Right renal cortex interstitium (tissue), 3 donors: ENCODE data around the gene SORT1. TPM values are rescaled to one million over a fixed set of nuclear protein-coding genes. Genes with fewer than 3 reads are reported as not detected.
"Not testable (repeated sequence)": the region's sequence is repeated elsewhere in the genome, so short reads cannot be mapped to it uniquely, and the experiment has no call there.

Experiments used
- DNase-seq, 3 donors: peaks; one replicate each; pipeline ENCODE4 v3.0.0-alpha.2; 2013; ENCODE audit warnings: low read depth in 3 of 3, low spot score in 2 of 3
- polyA plus RNA-seq, 3 donors: library from polyadenylated mRNA; unstranded; fragments of 120-200 nt; gene quantifications; one replicate each; pipeline ENCODE4 v1.2.1, GENCODE V29; 2013; ENCODE audit not compliant: insufficient read length in 3 of 3

The SORT1 gene
- polyA plus RNA-seq, 3 donors = 58.4 to 64.9 (median 60.2) TPM

- DNase-seq = no peak
These were observed 95.8 kb downstream of the SORT1 start for GRCh38 chr1:109301874-109302273.

DNA sequence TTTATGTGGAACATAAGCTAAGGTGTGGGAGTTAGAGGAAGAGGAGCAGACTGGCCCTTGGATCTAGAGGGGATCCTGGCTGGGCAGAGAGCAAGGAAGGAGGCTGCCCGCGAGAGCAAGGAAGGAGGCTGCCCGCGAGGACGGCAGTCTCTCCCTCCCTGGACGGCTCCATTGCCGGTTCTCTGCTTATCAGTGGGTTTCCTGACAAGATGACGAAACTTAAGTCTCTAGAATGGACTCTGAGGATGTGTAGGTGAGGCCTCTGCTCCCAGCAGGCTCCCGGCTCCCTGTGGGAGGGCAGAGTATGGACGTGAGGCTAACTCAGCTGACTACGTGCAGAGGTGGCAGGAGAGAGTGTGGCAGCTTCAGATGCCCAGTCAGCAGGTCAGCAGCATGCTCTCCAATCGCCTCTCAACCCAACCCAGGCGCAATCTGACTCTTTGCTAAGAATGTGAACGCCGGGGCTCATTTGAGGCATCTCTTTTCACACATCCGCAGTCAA is 97.0 kb downstream of the SORT1 start:
- no peak for DNase-seq

DNA sequence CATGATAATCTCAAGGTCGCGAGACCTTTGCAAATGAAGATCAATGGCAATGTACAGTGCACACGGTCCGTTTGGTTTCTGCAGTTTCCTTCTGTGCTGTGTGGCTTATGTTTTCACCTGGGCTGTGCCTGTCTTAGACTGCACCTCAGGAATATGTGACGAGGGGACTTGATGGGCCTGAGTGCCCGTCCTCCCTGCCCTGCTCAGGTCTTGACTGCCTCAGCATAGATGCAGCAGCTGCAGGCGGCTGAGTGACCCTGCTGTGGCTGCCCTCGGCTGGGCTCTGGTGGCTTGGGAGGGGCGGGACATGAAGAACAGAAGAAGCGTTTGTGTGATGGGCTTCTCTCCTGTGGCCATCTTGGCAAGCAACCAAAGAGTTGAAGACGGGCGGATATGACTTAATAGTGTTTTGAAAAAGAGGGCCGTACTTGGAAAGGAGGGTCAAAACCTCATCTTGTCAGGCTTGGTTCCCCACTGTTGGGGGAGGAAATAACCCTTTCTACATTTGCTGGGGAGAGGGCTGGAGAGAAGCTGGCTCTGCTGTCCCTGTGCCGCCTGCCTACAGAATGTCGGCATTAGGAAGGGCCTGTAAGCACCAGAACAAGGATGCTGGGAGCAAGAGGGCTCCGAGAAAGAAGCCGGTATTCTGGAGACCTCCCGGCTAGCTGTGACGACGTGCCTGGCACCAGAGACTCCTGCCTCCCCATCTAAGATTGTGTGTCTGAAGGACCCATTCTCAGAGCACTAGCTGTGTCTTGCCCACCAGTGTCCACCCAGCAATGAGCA is 98.0 kb downstream of the SORT1 start:
- no peak for DNase-seq

- DNase-seq = no peak
These were observed 98.8 kb downstream of the SORT1 start for GRCh38 chr1:109298666-109299557.

DNA sequence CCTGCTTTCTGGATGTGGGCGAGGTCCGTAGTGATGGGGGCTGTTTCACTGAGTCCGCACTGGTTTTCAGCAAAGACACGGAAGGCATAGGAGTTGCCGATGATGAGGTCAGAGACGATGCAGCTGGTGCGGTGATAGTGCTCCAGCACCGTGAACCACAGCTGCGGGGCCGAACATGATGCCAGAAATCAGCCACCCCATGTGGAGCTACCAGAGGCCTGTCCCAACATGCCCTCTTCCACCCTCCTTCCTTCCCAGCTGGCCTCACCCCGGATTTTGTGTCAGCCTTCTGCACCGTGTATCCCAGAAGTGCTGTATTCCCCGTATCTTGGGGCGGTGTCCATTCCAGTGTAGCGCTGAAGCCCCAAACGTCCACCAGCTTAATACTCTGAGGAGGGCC is 100.9 kb downstream of the SORT1 start:
- no peak for DNase-seq

DNA sequence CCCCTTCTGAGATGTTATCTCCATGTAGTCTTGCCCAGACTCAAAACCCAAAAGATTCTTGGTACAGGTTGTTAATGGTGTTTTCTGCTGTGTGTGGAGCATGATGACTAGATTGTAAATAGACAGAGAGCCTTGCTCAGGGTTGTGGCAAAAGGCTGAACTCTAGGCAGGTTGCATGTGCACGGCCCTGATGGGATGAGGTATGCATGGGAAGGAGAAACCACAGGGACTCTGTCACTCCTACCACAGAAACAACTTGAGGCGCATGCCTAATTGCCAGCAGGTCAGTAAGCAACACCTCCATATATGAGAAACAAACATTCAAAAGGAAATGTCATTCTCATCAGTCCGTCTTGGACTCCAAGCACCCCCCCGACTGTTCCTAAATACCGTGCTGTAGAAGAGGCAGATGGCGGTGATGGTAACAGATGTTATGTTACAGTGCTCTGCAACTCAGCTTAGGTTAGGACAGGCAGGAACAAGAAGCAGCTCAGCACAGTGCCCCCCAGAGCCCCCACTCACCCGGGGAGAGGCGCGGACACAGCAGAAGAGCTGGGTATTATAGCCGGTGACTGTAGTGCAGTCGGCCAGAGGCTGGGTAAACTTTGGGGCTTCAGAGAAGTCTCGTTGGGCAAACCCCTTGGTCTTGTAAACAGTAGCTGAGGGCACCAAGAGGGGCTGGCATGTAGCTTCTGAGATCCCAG is 101.9 kb downstream of the SORT1 start:
- DNase-seq = no peak

- no peak for DNase-seq
These were observed 103.2 kb downstream of the SORT1 start for GRCh38 chr1:109294481-109294880.

GRCh38 chr1:109293026-109293425 is 104.7 kb downstream of the SORT1 start:
- no peak for DNase-seq

DNA sequence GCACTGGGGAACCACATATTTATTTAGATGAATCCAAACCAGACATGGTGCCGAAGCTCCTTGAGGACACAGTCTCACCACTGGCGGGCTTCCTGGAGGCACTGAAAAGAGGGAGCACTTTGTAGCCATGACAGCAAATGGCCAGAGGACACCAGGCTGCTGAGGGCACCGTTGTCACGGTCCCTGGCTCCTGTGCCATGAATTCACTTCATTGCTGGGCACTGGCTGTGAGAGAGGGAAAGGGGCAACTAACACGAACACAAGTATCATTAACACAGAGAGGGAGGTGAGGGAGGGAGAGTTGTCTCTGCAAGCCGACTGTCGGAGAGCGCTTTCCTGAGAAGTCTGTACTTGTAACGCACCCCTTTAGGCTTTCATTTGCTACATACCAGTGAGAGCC is 105.4 kb downstream of the SORT1 start:
- no peak for DNase-seq

DNA sequence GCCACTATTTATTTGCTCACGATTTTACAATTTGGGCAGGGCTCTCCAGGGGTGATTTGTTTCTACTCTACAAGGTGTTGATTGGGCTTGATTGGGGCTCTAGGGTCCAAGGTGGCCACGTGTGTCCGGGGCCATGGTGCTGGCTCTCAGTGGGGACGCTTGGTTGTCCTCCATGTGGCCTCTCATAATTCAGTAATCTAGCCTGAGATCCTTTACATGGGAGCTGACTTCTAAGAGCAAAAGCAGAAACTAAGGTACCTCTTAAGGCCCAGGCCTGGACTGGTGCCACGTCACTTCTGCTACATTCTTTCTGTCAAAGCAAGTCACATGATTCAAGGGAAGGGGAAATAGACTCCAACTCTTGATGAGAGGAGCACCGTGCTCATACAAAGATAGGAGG is 106.7 kb downstream of the SORT1 start:
- no peak for DNase-seq

DNA sequence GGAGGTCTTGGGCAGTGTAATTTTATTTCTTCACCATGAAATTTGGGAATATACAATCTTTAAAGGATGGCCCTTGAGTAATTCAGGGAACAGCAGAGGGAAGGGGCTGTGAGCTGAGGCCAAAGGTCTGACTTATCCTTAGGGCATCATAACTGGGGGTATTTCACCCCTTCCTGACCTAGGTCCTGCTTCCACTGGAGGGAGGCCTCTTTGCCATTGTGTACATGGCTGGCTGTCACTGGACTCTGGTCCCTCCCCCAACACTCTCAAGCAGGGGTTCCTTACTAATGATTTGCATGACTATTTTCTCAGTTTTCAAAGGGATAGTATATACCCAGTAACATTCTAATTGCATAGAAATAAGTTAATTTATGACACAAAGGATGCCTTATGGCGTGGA is 107.6 kb downstream of the SORT1 start:
- DNase-seq = no peak

- not testable (repeated sequence) for DNase-seq
These were observed 111.0 kb downstream of the SORT1 start for GRCh38 chr1:109286762-109287161.

DNA sequence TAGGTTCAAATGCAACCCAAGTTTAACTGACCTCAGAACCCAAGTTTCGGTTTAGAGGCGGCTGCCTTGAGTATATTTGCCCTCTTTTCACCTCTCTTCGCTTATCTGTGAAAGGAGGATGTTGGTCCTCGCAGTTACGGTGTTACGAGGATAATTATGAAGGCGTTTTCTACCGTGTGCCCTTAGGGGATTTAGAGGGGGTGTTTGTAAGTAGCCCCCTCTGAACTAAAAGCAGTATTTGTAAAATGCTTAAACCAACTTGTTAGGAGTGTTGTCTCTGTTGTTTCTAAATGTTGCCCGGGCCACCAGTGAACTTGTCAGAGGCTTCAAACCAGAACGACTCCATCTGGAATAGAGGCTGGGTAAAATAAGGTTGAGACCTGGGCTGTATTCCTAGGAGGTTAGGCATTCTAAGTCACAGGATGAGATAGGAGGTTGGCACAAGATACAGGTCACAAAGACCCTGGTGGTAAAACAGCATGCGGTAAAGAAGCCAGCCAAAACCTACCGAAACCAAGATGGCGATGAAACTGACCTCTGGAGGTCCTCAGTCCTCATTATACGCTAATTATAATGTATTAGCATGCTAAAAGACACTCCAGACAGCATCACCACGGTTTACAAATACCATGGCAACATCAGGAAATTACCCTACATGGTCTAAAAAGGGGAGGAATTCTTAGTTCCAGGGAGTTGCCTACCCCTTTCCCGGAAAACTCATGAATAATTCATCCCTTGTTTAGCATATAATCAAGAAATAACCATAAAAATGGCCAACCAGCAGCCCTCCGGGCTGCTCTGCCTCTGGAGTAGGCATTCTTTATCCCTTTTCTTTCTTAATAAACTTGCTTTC is 113.7 kb downstream of the SORT1 start:
- DNase-seq = no peak

DNA sequence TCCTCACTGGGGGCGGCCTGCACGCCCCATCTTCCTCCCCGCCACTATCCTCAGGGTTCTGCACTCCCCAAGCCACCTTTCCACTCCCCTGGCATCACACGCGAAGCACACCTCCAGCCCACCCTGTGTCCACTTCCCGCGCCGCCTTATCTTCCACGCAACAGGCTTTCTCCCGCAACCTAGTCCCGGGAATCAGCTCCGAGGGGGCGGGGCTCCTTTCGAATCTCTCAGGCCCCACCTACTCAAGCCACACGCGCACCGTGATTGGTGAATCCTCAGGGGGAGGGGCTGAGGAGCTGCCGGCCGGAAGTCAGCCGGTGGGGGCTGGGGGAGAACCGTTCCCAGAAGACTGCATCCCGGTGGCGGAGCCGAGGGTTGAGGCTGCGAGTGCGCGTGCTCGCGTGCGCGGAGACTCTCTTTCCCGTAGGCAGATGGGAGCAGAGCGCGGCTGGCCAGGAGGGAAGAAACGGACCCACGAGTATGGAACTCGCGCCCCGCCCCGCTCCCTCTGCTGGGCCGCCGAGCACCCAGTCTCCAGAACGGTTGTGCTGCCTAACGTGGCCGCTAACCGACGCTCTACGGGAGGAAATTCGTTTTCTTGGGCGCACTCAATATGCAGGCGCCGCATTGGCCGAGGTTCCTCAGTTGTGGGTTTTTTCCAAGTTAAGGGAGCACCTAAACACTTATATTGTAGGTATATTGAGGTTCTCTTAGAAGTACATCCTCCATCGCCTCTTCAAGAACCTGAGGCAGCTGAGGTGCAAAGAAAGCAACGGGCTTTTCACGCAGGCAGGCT is 114.6 kb downstream of the SORT1 start, which contains the start of gene PSRC1:
TSS of gene PSRC1 (minus strand) at position 194 of the 796 bp plus-strand sequence.
- DNase-seq = peak; percentile 88 to 93 (median 91)

DNA sequence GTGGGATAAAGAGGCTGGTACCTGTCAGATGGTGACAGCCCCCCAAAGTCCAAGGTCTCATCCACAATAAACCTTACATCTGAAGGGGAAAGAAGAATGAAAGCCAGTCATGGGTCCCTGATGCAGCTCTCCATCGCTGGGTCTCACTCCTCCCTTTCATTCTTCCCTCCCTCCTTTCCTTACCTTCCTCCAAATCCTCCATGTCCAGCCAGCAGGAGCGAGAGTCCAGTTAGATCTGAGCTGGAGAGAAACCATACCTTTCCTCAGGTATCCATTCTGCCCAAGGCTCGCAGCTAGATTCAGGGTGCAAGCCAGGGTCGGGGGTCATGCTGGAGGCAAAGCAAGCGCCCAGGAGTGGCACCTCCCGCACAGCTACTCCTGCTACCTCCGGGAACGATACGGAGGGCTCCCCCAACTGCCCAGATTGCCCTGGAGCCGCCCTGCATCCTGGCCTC is 115.2 kb downstream of the SORT1 start:
- DNase-seq = no peak

DNA sequence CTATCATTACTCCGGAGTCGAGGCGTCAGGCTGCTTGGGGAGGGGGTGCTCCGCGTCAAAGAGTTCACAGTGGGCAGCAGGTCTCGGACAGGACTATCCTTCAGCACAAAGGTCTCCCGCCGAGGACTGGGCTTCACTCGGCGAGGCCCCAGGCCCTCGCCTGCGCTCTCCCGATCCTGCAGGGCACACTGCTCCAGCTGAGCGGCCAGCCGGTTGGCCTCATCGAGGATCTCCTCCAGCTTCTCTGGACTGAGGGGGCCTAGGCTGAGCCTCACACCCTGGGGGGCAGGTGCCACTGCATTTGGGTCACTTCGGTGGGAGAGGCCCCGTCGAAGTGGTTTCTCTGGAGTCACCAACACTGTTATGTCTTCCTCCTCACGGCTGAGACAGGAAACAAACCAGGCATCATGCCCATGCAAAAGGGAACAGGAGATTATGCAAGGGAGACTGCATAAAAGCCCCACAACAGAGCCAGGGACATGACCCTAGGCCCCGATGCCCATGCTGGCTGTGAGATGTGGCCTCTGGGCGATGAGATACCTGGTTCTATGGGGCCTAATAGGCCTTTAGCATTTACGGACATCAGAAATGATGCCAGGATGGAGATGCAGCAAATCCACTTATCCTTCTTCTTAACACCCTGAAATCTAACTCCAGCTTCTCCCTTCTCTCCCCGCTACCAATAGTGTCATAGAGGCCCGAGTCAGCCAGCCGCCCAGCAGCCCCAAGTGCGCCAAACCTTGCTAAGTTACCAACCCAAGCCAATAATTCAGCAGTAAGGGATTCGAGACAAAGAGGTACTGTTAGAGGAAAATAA is 115.8 kb downstream of the SORT1 start:
- no peak for DNase-seq

DNA sequence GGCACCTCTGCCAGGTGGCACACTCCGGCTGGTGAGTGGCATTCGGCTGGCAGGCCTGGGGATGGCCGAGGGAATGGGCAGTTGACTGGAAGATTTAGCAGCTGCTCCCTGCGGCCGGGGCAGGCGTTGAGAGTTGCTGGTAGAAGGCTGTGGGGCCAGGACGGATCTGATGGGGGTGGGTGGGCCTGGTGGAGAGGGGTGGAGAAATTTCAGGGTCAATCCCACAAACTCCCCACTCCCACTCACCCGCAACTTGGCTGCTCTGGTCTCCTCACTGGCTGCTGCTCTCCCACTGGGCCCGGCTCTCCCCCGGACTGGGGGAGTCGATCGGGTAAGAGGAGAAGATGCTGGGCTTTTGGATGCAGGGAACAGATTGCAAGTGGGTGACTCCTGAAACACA is 116.9 kb downstream of the SORT1 start:
- DNase-seq = no peak

DNA sequence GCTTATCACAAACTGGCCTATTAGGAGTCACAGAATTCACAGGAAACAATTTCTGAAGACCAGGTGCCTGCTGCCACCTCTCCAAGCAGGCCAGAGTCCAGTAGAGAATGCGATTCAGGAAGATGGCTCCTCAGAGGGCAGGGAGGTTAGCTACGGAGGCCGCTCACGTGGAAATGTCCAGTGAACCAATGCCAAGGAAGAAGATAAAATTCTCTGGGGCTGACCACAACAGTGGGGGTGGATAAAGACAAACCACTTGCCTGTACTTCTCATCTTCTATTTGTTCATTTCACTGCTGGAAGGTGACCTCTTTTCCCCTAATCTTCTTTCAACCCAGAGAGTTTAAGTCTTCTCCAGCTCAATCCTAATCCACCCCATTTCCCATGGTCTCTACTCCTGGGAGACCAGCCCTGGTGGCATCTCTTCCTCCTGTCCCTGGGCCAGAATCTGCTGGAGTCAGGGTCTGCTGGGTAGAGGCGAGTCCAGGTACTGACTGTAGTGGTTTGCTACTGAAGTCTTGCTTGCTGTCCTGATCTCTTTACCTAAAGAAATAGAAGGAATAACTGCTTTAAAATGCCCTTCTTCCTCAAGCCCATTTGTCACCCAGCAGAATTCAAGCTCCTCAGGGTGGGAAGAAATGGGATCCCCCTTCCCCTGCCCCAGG is 118.0 kb downstream of the SORT1 start:
- DNase-seq = no peak
